ENCODE data around the gene IFNA2.
"Not testable (repeated sequence)": the region's sequence is repeated elsewhere in the genome, so short reads cannot be mapped to it uniquely, and the experiment has no call there.

Gene IFNA2

GRCh38 chr9:21385131-21385670 is at the start of gene IFNA2:
TSS of gene IFNA2 (minus strand) at chr9:21385398. CDS start at chr9:21385329, 69 bp downstream.
- peak; percentile 75 for DNase-seq

GRCh38 chr9:21435015-21435383 is 49.8 kb upstream of the IFNA2 start:
- not testable (repeated sequence) for DNase-seq

- peak; percentile 85 for DNase-seq
These were observed 49.2 kb upstream of the IFNA2 start for GRCh38 chr9:21434202-21435014.

- peak; percentile 11 for DNase-seq
These were observed 47.7 kb upstream of the IFNA2 start for GRCh38 chr9:21432672-21433425.

GRCh38 chr9:21429191-21429590 is 44.0 kb upstream of the IFNA2 start:
- peak; percentile 25 for DNase-seq

GRCh38 chr9:21428235-21428634 is 43.0 kb upstream of the IFNA2 start:
- DNase-seq = no peak

- DNase-seq = no peak
These were observed 30.5 kb upstream of the IFNA2 start for GRCh38 chr9:21415493-21416267.

- DNase-seq = no peak
These were observed 29.2 kb upstream of the IFNA2 start for GRCh38 chr9:21414220-21414940.

GRCh38 chr9:21413624-21414023 is 28.4 kb upstream of the IFNA2 start:
- DNase-seq = peak; percentile 14

GRCh38 chr9:21413151-21413550 is 28.0 kb upstream of the IFNA2 start:
- no peak for DNase-seq

GRCh38 chr9:21412107-21412506 is 26.9 kb upstream of the IFNA2 start:
- no peak for DNase-seq

- DNase-seq = no peak
These were observed 23.6 kb upstream of the IFNA2 start, which contains the start of gene IFNA8 for GRCh38 chr9:21408817-21409216. TSS of gene IFNA8 (plus strand) at chr9:21409117. CDS start at chr9:21409177, 60 bp downstream.

GRCh38 chr9:21404146-21404545 is 18.9 kb upstream of the IFNA2 start:
- no peak for DNase-seq

GRCh38 chr9:21402386-21403251 is 17.4 kb upstream of the IFNA2 start:
- DNase-seq = peak; percentile 27

GRCh38 chr9:21399956-21400355 is 14.8 kb upstream of the IFNA2 start:
- peak; percentile 34 for DNase-seq

GRCh38 chr9:21398955-21399489 is 13.8 kb upstream of the IFNA2 start:
- no peak for DNase-seq

GRCh38 chr9:21395778-21396717 is 10.8 kb upstream of the IFNA2 start:
- peak; percentile 68 for DNase-seq

GRCh38 chr9:21392270-21392669 is 7.1 kb upstream of the IFNA2 start:
- DNase-seq = peak; percentile 65

- DNase-seq = peak; percentile 23
These were observed 1.6 kb downstream of the IFNA2 start for GRCh38 chr9:21383627-21384026.

All from hematopoietic multipotent progenitor cell treated with erythropoietin and hydrocortisone succinate and interleukin-3 and kit ligand, for 4 days (in vitro differentiated cells).